Measurements from ENCODE around the gene SPEM1.
"Not testable (repeated sequence)": the region's sequence is repeated elsewhere in the genome, so short reads cannot be mapped to it uniquely, and the experiment has no call there.

Gene SPEM1

DNA sequence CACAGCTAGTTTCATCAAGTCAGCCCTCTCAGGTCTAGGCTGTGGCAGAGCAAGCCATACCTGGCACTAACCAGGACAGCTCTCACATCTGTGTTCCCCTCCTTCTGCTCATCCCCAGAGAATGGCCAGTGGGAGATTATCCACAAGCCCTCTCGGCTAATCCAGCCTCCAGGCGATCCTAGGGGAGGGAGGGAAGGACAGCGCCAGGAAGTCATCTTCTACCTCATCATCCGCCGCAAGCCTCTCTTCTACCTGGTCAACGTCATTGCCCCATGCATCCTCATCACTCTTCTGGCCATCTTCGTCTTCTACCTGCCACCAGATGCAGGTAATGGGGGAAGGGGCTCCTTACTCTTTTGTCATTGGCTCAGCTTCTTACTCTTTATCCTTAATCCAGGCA lies 28.3 kb downstream of the SPEM1 start:
- Mint-ChIP-seq H3K27me3 (peaks cover 56% of the 10 kb centered on the region), H3K27ac (no peak overlapping the region), H3K9me3 (no peaks in the 10 kb centered on the region), H3K36me3 (peaks cover 26% of the 10 kb centered on the region), H3K4me1 (peaks cover 35% of the 10 kb centered on the region), H3K4me3 (no peak overlapping the region)
- no peak for DNase-seq
- CTCF ChIA-PET: no interaction called here

GRCh38 chr17:7459961-7460545 lies 39.9 kb downstream of the SPEM1 start:
- Mint-ChIP-seq H3K36me3 (peaks cover 38% of the 10 kb centered on the region), H3K27me3 (no peaks in the 10 kb centered on the region), H3K4me3 (no peak overlapping the region), H3K9me3 (no peaks in the 10 kb centered on the region), H3K27ac (no peak overlapping the region), H3K4me1 (peaks cover 25% of the 10 kb centered on the region)
- CTCF ChIA-PET: no interaction called here
- DNase-seq: no peak

GRCh38 chr17:7460850-7461660 lies 40.9 kb downstream of the SPEM1 start:
- H3K4me3 Mint-ChIP-seq: no peak overlapping the region
- no peak for DNase-seq
- CTCF ChIA-PET: interaction anchor here (1.5 kb wide), 1 partner anchor 100 kb away, joined by 4 read pairs; the partner anchor contains the start of gene SENP3
- H3K27ac Mint-ChIP-seq: no peak overlapping the region
- H3K4me1 Mint-ChIP-seq: peaks cover 21% of the 10 kb centered on the region
- H3K36me3 Mint-ChIP-seq: peaks cover 36% of the 10 kb centered on the region
- H3K27me3 Mint-ChIP-seq: no peaks in the 10 kb centered on the region
- H3K9me3 Mint-ChIP-seq: no peaks in the 10 kb centered on the region

GRCh38 chr17:7462474-7463371 lies 42.6 kb downstream of the SPEM1 start:
- H3K27ac Mint-ChIP-seq: no peak overlapping the region
- H3K27me3 Mint-ChIP-seq: no peaks in the 10 kb centered on the region

DNA sequence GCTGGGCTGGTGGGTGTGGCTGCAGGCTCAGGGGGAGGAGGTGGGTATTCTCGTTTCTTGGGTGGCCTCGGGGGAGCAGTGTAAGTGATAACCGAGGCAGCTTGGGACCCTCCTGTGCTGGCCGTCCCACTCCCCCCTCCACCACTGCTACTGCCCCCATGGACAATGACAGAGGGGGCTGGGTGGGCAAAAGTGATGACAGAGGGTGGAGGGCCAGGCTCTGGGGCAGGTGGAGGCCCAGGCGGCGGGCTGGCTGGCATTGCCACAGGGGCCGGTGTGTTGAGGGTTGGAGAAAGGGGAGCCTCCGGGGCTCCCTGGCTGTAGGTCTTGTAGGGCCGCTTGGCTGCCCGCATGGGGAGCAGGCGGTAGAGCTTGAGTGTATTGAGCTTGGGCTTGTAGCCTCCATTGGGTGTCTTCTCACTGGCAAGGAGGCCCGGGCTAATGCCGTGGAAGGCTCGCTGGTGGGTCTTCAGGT lies 43.3 kb downstream of the SPEM1 start:
- peaks cover 37% of the 10 kb centered on the region for H3K36me3 Mint-ChIP-seq
- H3K27ac Mint-ChIP-seq: no peak overlapping the region
- no peaks in the 10 kb centered on the region for H3K27me3 Mint-ChIP-seq
- CTCF ChIA-PET: no interaction called here
- DNase-seq: no peak
- no peak overlapping the region for H3K4me3 Mint-ChIP-seq
- no peaks in the 10 kb centered on the region for H3K9me3 Mint-ChIP-seq
- H3K4me1 Mint-ChIP-seq: peaks cover 12% of the 10 kb centered on the region

More at GRCh38 chr17:7462474-7463371, 42.6 kb downstream of the SPEM1 start:
- no peaks in the 10 kb centered on the region for H3K9me3 Mint-ChIP-seq
- peaks cover 13% of the 10 kb centered on the region for H3K4me1 Mint-ChIP-seq
- DNase-seq: no peak
- peaks cover 37% of the 10 kb centered on the region for H3K36me3 Mint-ChIP-seq
- H3K4me3 Mint-ChIP-seq: no peak overlapping the region
- CTCF ChIA-PET: interaction anchor here (1.0 to 1.5 kb wide), 2 partner anchors 98 to 441 kb away, joined by 3 to 4 read pairs; partner anchors contain the start of gene SENP3

DNA sequence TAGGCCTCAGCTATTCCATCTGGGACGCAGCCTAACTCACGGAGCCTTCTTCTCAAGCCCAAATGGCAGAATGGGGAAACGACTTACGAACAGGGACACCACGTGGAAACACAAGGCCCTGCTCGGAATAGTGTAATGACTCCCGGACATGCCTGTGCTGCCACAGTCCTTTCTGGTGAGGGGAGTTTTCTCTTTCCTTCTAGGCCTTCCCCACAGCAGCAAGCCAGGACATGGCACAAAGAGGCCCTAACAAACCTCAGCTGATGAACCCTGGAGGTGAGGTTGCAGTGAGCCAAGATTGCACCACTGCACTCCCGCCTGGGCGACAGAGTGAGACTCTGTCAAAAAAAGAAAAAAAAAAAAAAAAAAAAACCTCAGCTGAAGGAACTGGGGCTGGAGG lies 44.0 kb downstream of the SPEM1 start:
- Mint-ChIP-seq H3K9me3 (no peaks in the 10 kb centered on the region), H3K36me3 (peaks cover 31% of the 10 kb centered on the region), H3K27me3 (no peaks in the 10 kb centered on the region), H3K4me1 (peaks cover 8% of the 10 kb centered on the region), H3K27ac (no peak overlapping the region), H3K4me3 (no peak overlapping the region)
- CTCF ChIA-PET: no interaction called here
- DNase-seq: no peak

GRCh38 chr17:7465597-7466275 lies 45.6 kb downstream of the SPEM1 start:
- DNase-seq: no peak
- no peak overlapping the region for H3K4me3 Mint-ChIP-seq
- H3K27ac Mint-ChIP-seq: no peak overlapping the region
- CTCF ChIA-PET: interaction anchor here (1.3 kb wide), 1 partner anchor 95 kb away, joined by 3 read pairs; no protein-coding TSS in a partner anchor
- H3K27me3 Mint-ChIP-seq: no peaks in the 10 kb centered on the region
- no peaks in the 10 kb centered on the region for H3K9me3 Mint-ChIP-seq
- peaks cover 20% of the 10 kb centered on the region for H3K36me3 Mint-ChIP-seq
- H3K4me1 Mint-ChIP-seq: peaks cover 6% of the 10 kb centered on the region

DNA sequence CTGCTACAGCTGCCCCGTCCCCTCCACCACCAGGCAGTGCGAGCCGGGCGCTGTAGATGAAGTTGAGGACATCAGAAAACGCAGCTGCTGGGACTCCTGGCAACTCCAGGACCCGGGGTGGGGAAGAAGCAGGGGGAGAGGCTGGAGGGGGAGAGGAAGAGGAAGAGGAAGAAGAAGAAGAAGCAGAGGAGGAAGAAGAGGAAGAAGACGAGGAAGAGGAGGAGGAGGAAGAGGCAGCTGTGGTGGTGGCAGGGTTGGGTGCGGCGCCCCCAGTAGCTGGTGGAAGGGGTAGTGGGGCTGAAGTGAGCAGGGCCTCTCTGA lies 46.2 kb downstream of the SPEM1 start:
- Mint-ChIP-seq H3K4me1 (peaks cover 8% of the 10 kb centered on the region), H3K9me3 (no peaks in the 10 kb centered on the region), H3K27me3 (no peaks in the 10 kb centered on the region), H3K4me3 (no peak overlapping the region), H3K36me3 (peaks cover 17% of the 10 kb centered on the region), H3K27ac (no peak overlapping the region)
- CTCF ChIA-PET: interaction anchor here (1.3 kb wide), 1 partner anchor 94 kb away, joined by 3 read pairs; no protein-coding TSS in a partner anchor
- DNase-seq: no peak

- CTCF ChIA-PET: interaction anchor here (1.3 kb wide), 1 partner anchor 94 kb away, joined by 3 read pairs; no protein-coding TSS in a partner anchor
- no peak for DNase-seq
- Mint-ChIP-seq H3K27ac (no peak overlapping the region), H3K27me3 (no peaks in the 10 kb centered on the region), H3K4me3 (no peak overlapping the region), H3K9me3 (no peaks in the 10 kb centered on the region), H3K4me1 (peaks cover 13% of the 10 kb centered on the region), H3K36me3 (peaks cover 15% of the 10 kb centered on the region)
Observed at GRCh38 chr17:7466639-7467341, 46.7 kb downstream of the SPEM1 start.

DNA sequence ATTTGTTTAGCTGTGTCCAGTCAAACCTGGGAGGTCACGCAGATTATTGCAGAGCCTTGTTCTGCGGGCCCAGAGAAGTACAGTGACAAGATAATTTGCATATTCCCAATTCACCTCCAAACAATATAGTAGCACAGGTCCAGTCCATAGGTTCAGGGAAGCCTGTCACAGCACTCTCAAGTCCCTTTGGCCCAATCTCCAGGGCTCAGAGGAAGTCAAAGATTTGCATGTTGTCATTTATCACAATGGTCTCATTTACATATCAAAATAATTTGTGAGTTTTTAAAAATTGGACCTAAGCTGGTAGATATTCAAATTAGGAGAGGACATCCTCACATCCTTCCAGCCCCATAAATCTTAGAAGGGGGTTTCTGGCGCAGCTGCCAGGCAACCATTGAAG lies 47.4 kb downstream of the SPEM1 start:
- peaks cover 15% of the 10 kb centered on the region for H3K36me3 Mint-ChIP-seq
- peaks cover 18% of the 10 kb centered on the region for H3K4me1 Mint-ChIP-seq
- CTCF ChIA-PET: no interaction called here
- no peak overlapping the region for H3K4me3 Mint-ChIP-seq
- no peak overlapping the region for H3K27ac Mint-ChIP-seq
- no peaks in the 10 kb centered on the region for H3K27me3 Mint-ChIP-seq
- no peak for DNase-seq
- no peaks in the 10 kb centered on the region for H3K9me3 Mint-ChIP-seq

DNA sequence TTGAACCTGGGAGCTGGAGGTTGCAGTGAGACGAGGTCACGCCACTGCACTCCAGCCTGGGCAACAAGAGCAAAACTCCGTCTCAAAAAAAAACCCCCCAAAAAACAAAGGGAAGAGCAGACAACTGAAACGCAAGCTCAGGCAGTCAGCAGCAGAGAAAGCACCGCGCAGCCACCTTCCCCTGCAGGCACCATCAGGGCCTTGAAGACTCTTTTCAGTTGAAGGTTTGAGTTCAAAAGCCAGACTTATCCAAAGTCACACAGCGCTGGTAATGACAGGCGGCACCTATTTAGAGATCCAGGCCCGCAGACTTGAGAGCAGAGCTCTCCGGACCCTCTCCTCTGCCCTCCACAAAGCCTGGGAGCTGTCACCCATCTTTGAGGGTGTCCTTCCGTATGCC lies 48.2 kb downstream of the SPEM1 start:
- peaks cover 18% of the 10 kb centered on the region for H3K4me1 Mint-ChIP-seq
- no peak overlapping the region for H3K27ac Mint-ChIP-seq
- DNase-seq: no peak
- H3K9me3 Mint-ChIP-seq: no peaks in the 10 kb centered on the region
- CTCF ChIA-PET: no interaction called here
- H3K36me3 Mint-ChIP-seq: peaks cover 12% of the 10 kb centered on the region
- no peak overlapping the region for H3K4me3 Mint-ChIP-seq
- no peaks in the 10 kb centered on the region for H3K27me3 Mint-ChIP-seq

- no peak overlapping the region for H3K4me3 Mint-ChIP-seq
- peaks cover 22% of the 10 kb centered on the region for H3K4me1 Mint-ChIP-seq
- no peaks in the 10 kb centered on the region for H3K27me3 Mint-ChIP-seq
- H3K27ac Mint-ChIP-seq: no peak overlapping the region
- H3K36me3 Mint-ChIP-seq: peaks cover 8% of the 10 kb centered on the region
- no peak for DNase-seq
- H3K9me3 Mint-ChIP-seq: no peaks in the 10 kb centered on the region
- CTCF ChIA-PET: no interaction called here
Observed at GRCh38 chr17:7468804-7469389, 48.8 kb downstream of the SPEM1 start.

DNA sequence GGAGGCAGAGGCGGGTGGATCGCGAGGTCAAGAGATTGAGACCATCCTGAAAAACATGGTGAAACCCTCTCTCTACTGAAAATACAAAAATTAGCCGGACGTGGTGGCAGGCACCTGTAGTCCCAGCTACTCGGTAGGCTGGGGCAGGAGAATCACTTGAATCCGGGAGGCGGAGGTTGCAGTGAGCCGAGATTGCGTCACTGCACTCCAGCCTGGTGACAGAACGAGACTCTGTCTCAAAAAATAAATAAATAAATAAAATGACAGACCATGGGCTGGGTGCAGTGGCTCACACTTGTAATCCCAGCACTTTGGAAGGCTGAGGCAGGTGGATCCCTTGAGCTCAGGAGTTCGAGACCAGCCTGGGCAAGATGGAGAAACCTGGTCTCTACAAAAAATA lies 49.7 kb downstream of the SPEM1 start:
- H3K4me3 Mint-ChIP-seq, CTCF ChIA-PET, H3K27ac Mint-ChIP-seq, H3K36me3 Mint-ChIP-seq, H3K27me3 Mint-ChIP-seq, DNase-seq, H3K9me3 Mint-ChIP-seq: not testable (repeated sequence)
- H3K4me1 Mint-ChIP-seq: peaks cover 22% of the 10 kb centered on the region

Data from activated naive CD4-positive, alpha-beta T cell treated with anti-CD3 and anti-CD28 coated beads, Interleukin-2, amount 10 ng/mL, durations not matched to agents 7 days and 5 days (primary cell).